ENCODE data around the gene SIX4. TPM values are rescaled to one million over a fixed set of nuclear protein-coding genes. Genes with fewer than 3 reads are reported as not detected.

Gene SIX4
- polyA plus RNA-seq, 1 experiment, result 17.7 TPM

DNA sequence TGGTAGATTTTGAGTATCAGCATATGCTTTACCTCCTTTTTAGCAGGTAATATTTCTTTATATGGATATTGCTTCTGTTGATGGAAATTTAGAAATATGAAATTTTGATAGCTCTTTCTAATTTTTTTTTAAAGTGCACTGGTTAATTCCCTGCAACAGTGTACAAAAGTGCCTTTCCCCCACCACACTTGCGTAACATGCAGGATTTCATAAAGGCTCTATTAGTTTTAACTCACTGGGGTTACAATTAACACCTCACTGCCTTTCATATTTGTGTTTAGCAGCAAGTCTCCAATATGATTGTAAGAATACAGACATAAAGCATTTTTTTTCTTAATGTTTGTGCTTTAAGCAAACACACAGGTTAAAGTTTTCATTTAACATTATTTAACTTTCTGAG is 36.1 kb upstream of the SIX4 start:
- no peak for DNase-seq (ENCODE audit: low read depth, low spot score)

DNA sequence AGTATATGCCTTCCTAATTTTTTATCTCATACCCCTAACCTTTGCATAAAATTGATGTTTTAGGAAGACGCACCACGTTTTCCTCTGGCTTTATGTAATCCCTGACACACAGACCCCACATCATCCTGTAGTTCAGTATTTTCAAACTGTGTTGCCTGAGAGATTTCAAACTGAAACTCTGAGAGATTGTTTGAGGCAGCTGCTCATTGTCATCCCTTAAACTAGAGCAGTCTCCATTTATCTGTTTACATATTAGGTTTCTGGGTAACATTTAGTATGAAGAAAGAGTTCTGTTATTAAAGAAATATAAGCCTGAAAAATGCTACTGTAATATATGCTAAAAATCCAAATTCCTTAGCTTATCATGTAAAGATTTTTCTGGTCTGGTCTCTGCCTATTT is 34.7 kb upstream of the SIX4 start:
- TF ChIP-seq, protein P1, sequence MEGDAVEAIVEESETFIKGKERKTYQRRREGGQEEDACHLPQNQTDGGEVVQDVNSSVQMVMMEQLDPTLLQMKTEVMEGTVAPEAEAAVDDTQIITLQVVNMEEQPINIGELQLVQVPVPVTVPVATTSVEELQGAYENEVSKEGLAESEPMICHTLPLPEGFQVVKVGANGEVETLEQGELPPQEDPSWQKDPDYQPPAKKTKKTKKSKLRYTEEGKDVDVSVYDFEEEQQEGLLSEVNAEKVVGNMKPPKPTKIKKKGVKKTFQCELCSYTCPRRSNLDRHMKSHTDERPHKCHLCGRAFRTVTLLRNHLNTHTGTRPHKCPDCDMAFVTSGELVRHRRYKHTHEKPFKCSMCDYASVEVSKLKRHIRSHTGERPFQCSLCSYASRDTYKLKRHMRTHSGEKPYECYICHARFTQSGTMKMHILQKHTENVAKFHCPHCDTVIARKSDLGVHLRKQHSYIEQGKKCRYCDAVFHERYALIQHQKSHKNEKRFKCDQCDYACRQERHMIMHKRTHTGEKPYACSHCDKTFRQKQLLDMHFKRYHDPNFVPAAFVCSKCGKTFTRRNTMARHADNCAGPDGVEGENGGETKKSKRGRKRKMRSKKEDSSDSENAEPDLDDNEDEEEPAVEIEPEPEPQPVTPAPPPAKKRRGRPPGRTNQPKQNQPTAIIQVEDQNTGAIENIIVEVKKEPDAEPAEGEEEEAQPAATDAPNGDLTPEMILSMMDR (IDR thresholded peaks at IDR 0.05; ENCODE audit: low read depth, low read length), result no peak
- ChIA-PET CTCF (no interaction called here), POLR2A (no interaction called here)
- Histone ChIP-seq H3K4me3 (ENCODE audit: low read depth, low read length) (no peak overlapping the region), H3K27me3 (ENCODE audit: control insufficient read depth, insufficient read depth, low read length) (no peaks in the 10 kb centered on the region), H3K27ac (ENCODE audit: low read depth, low read length) (no peak overlapping the region), H3K9me3 (ENCODE audit: control insufficient read depth, insufficient read depth, low read length) (no peaks in the 10 kb centered on the region)
- no peak for DNase-seq (ENCODE audit: low read depth, low spot score)

More for the DNA sequence above, 36.1 kb upstream of the SIX4 start:
- TF ChIP-seq, protein P1 (IDR thresholded peaks at IDR 0.05; ENCODE audit: low read depth, low read length), result no peak
- POLR2A ChIA-PET, result no interaction called here
- Histone ChIP-seq H3K9me3 (ENCODE audit: control insufficient read depth, insufficient read depth, low read length) (no peaks in the 10 kb centered on the region), H3K27ac (ENCODE audit: low read depth, low read length) (no peak overlapping the region), H3K27me3 (ENCODE audit: control insufficient read depth, insufficient read depth, low read length) (no peaks in the 10 kb centered on the region), H3K4me3 (ENCODE audit: low read depth, low read length) (no peak overlapping the region)
- CTCF ChIA-PET, result no interaction called here

DNA sequence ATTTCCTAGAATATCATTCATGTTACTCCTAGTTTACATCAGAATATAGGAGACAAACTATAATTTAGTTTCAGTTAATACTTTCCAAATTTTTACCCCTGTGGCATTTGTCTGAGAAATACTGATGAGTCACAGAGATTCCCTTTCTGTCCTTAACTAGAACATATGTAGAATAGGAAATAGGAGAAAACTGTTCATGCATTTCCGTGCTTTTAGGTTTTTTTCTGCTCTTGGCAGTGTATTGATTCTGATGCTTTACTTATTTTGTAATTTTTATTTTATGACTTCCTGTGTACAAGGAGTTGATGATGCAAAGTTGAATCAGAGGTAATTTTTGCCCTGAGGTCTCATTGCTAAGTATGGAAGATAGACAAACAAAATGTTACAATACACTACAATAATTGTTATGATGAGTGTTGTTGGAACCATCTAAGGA is 33.4 kb upstream of the SIX4 start:
- TF ChIP-seq, protein P1 (IDR thresholded peaks at IDR 0.05; ENCODE audit: low read depth, low read length), result no peak
- Histone ChIP-seq H3K4me3 (ENCODE audit: low read depth, low read length) (no peak overlapping the region), H3K9me3 (ENCODE audit: control insufficient read depth, insufficient read depth, low read length) (no peaks in the 10 kb centered on the region), H3K27me3 (ENCODE audit: control insufficient read depth, insufficient read depth, low read length) (no peaks in the 10 kb centered on the region), H3K27ac (ENCODE audit: low read depth, low read length) (no peak overlapping the region)
- DNase-seq (ENCODE audit: low read depth, low spot score), result no peak
- CTCF ChIA-PET, result no interaction called here
- POLR2A ChIA-PET, result no interaction called here

DNA sequence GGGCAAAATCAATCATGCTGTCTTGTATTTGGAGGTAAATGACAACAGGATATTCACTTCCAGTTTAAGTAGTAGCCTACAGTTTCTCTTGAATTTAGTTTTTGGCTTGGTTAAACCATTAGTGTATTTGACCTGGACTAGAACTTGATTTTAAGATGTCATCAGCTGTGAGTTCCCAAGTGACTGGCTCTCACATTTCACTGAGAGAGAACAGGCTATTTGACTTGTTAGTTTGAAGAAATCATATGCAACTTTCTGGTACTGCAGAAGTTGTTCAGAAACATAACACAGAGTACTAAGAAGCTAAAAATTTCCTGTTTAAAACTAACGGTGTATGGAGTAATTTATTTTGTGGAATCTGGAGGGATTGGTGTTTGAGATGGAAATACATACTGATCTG is 32.7 kb upstream of the SIX4 start:
- ChIA-PET CTCF (interaction anchor here (0.6 kb wide), 1 partner anchor 9 kb away, joined by 3 read pairs; no protein-coding TSS in a partner anchor), POLR2A (no interaction called here)
- no peak for DNase-seq (ENCODE audit: low read depth, low spot score)
- TF ChIP-seq, protein P1 (IDR thresholded peaks at IDR 0.05; ENCODE audit: low read depth, low read length), result no peak
- Histone ChIP-seq H3K27me3 (ENCODE audit: control insufficient read depth, insufficient read depth, low read length) (no peaks in the 10 kb centered on the region), H3K9me3 (ENCODE audit: control insufficient read depth, insufficient read depth, low read length) (no peaks in the 10 kb centered on the region), H3K27ac (ENCODE audit: low read depth, low read length) (no peak overlapping the region), H3K4me3 (ENCODE audit: low read depth, low read length) (no peak overlapping the region)

DNA sequence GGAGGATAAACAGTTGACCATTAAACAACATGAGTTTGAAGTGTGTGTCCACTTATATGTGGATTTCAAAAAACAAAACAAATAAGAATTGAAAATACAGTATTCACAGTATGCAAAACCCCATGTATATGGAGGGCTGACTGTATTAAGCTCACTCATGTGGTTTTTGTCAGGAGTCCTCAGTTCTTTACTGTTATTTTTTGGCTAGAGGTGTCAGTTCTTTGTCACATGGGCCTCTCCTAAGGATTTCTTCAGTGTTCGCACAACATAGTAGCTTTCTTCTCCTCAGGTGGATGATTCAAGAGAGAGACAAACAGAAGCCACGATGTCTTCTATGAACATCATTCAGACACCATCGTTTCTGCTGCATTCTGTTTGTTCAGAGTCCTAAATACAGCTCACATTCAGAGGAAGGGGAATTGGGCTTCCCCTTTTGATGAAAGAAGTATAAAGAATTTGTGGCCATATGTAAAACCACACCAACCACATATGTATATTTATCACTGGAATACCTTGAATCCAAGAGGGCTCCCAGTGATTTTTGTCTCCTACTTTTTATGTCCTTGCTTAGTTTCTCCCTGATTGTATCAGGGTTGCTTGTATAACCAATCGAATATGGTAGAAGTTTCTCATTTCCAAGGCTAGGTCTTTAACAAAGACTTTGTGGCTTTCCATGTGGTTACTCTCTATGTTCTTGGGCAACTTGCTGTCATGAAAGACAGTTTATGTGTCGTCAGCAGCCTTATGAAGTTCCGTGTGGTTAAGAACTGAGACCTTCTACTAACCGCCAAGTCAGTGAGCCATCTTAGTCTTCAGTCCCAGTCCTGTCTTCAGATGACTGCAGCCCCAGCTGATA is 29.3 kb upstream of the SIX4 start:
- no peak overlapping the region for H3K4me3 ChIP-seq (ENCODE audit: low read depth, low read length)
- TF ChIP-seq, protein P1 (IDR thresholded peaks at IDR 0.05; ENCODE audit: low read depth, low read length), result no peak
- no peak for DNase-seq (ENCODE audit: low read depth, low spot score)
- no peaks in the 10 kb centered on the region for H3K27me3 ChIP-seq (ENCODE audit: control insufficient read depth, insufficient read depth, low read length)
- POLR2A ChIA-PET, result no interaction called here
- CTCF ChIA-PET, result no interaction called here
- H3K9me3 ChIP-seq (ENCODE audit: control insufficient read depth, insufficient read depth, low read length), result no peaks in the 10 kb centered on the region
- no peak overlapping the region for H3K27ac ChIP-seq (ENCODE audit: low read depth, low read length)

Measured in AG04450 (cell line).